Measurements from ENCODE around the gene LRCOL1. TPM values are rescaled to one million over a fixed set of nuclear protein-coding genes. Genes with fewer than 3 reads are reported as not detected.

The LRCOL1 gene
- total RNA-seq, 2 experiments from 2014 or later = not detected

DNA sequence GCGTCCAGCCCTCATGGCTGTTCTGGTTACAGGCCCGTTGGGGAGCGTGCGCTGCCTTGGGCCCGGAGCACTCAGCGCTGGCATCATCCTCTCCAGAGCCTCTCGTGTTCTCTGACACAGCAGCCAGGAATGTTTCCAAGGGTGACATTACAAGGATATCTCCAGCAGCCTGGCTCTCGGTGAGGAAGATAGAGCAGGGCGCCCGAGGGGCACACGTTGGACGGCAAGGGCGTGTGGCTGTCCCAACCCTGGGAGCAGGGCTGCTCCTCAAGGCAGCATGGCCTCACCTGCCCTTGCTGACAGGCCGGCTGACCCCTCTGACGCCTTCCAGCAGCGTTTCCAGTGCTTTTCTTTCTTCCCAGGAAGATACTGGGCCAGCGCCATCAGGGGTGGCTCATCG, 14.4 kb downstream of the LRCOL1 start:
- DNase-seq (no peak), ATAC-seq (ENCODE audit: low read depth) (no peak)
- no peak overlapping the region for H3K4me3 Mint-ChIP-seq
- H3K9me3 Mint-ChIP-seq = no peaks in the 10 kb centered on the region
- peaks cover 18% of the 10 kb centered on the region for H3K4me1 Mint-ChIP-seq
- POLR2A ChIA-PET = no interaction called here
- no peak overlapping the region for H3K27ac Mint-ChIP-seq
- peaks cover 37% of the 10 kb centered on the region for H3K27me3 Mint-ChIP-seq
- no peaks in the 10 kb centered on the region for H3K36me3 Mint-ChIP-seq

DNA sequence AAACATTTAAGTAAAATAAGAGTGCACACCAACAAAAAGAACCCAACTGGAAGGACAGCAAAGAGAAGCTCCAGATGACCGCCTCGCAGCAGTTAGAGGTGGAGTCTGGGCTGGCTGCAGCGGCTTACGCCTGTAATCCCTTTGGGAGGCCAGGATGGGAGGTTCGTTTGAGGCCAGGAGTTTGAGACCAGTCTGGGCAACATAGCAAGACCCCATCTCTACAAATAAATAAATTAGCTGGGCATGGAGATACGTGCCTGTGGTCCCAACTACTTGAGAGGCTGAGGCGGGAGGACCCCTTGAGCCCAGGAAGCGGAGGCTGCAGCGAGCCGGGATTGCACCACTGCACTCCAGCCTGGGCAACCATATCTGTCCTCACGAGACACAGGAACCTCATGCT, 15.2 kb downstream of the LRCOL1 start:
- no peaks in the 10 kb centered on the region for H3K36me3 Mint-ChIP-seq
- no peak overlapping the region for H3K4me3 Mint-ChIP-seq
- H3K4me1 Mint-ChIP-seq = peaks cover 13% of the 10 kb centered on the region
- DNase-seq (no peak), ATAC-seq (ENCODE audit: low read depth) (no peak)
- H3K27me3 Mint-ChIP-seq = peaks cover 29% of the 10 kb centered on the region
- no peaks in the 10 kb centered on the region for H3K9me3 Mint-ChIP-seq
- POLR2A ChIA-PET = no interaction called here
- no peak overlapping the region for H3K27ac Mint-ChIP-seq

DNA sequence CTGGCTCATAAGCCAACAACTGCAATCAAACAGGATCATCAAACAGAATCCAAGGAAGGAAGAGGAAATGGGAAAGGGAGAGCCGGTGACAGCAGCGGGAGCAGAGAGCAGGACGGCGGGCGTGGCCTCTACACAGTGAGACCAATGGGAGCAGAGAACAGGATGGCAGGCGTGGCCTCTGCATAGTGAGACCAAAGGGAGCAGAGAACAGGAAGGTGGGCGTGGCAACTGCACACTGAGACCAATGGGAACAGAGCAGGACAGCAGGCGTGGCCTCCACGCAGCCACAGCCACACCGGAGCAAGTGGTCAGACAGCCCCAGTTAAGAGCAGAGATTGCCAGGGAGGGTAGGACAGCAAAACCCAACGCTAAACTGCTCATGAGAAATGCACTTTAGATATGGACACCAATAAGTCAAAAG, 16.4 kb downstream of the LRCOL1 start:
- H3K9me3 Mint-ChIP-seq = no peaks in the 10 kb centered on the region
- DNase-seq = no peak
- H3K27ac Mint-ChIP-seq = no peak overlapping the region
- H3K4me3 Mint-ChIP-seq = no peak overlapping the region
- peaks cover 13% of the 10 kb centered on the region for H3K4me1 Mint-ChIP-seq
- ATAC-seq (ENCODE audit: low read depth) = peak; percentile 68
- no peaks in the 10 kb centered on the region for H3K36me3 Mint-ChIP-seq
- POLR2A ChIA-PET = no interaction called here
- H3K27me3 Mint-ChIP-seq = peaks cover 21% of the 10 kb centered on the region

- Mint-ChIP-seq H3K4me3 (no peak overlapping the region), H3K27ac (no peak overlapping the region), H3K9me3 (no peaks in the 10 kb centered on the region), H3K36me3 (no peaks in the 10 kb centered on the region), H3K27me3 (peaks cover 17% of the 10 kb centered on the region), H3K4me1 (peaks cover 9% of the 10 kb centered on the region)
- DNase-seq (no peak), ATAC-seq (ENCODE audit: low read depth) (no peak)
- POLR2A ChIA-PET = no interaction called here
Observed at GRCh38 chr12:132593521-132593920, 16.9 kb downstream of the LRCOL1 start.

GRCh38 chr12:132593071-132593470, 17.3 kb downstream of the LRCOL1 start:
- Mint-ChIP-seq H3K36me3 (no peaks in the 10 kb centered on the region), H3K4me1 (peaks cover 8% of the 10 kb centered on the region), H3K27ac (no peak overlapping the region), H3K9me3 (no peaks in the 10 kb centered on the region), H3K27me3 (peaks cover 16% of the 10 kb centered on the region), H3K4me3 (no peak overlapping the region)
- POLR2A ChIA-PET = no interaction called here
- no peak for ATAC-seq (ENCODE audit: low read depth)
- no peak for DNase-seq

- POLR2A ChIA-PET = no interaction called here
- peaks cover 12% of the 10 kb centered on the region for H3K27me3 Mint-ChIP-seq
- no peak for ATAC-seq (ENCODE audit: low read depth)
- no peaks in the 10 kb centered on the region for H3K9me3 Mint-ChIP-seq
- H3K36me3 Mint-ChIP-seq = no peaks in the 10 kb centered on the region
- H3K4me1 Mint-ChIP-seq = peaks cover 5% of the 10 kb centered on the region
- DNase-seq = no peak
- H3K27ac Mint-ChIP-seq = no peak overlapping the region
- no peak overlapping the region for H3K4me3 Mint-ChIP-seq
Observed at GRCh38 chr12:132592282-132592970, 18.0 kb downstream of the LRCOL1 start.

GRCh38 chr12:132591107-132591935, 19.1 kb downstream of the LRCOL1 start:
- DNase-seq = no peak
- no peak for ATAC-seq (ENCODE audit: low read depth)

GRCh38 chr12:132588821-132589669, 21.3 kb downstream of the LRCOL1 start:
- Mint-ChIP-seq H3K27ac (no peak overlapping the region), H3K9me3 (no peaks in the 10 kb centered on the region), H3K27me3 (peaks cover 4% of the 10 kb centered on the region), H3K4me1 (no peaks in the 10 kb centered on the region), H3K36me3 (no peaks in the 10 kb centered on the region), H3K4me3 (no peak overlapping the region)
- POLR2A ChIA-PET = no interaction called here
- DNase-seq = no peak
- ATAC-seq (ENCODE audit: low read depth) = no peak

More at GRCh38 chr12:132591107-132591935, 19.1 kb downstream of the LRCOL1 start:
- peaks cover 2% of the 10 kb centered on the region for H3K4me1 Mint-ChIP-seq
- H3K27me3 Mint-ChIP-seq = peaks cover 5% of the 10 kb centered on the region
- no peaks in the 10 kb centered on the region for H3K9me3 Mint-ChIP-seq
- no peak overlapping the region for H3K27ac Mint-ChIP-seq
- no peaks in the 10 kb centered on the region for H3K36me3 Mint-ChIP-seq
- POLR2A ChIA-PET = no interaction called here
- H3K4me3 Mint-ChIP-seq = no peak overlapping the region

DNA sequence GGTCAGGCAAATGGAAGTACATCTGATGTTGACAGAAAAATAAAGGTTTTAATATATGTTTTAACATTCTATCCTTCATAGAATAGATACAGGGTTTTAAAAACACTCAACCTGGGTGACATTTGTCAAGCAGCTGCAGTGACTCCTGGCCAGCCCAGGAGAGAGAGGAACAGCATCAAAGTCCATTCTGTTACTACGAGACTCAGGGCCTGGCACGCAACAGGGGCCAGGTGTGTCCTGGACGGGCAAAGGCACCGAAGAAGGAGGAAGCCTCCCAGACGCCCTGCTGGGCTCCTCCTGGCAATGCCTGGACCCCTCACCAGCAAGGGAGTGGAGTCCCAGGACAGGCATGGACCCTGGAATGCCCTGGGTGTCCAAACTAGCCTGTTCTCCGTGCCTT, 22.1 kb downstream of the LRCOL1 start:
- H3K27me3 Mint-ChIP-seq = peaks cover 2% of the 10 kb centered on the region
- POLR2A ChIA-PET = no interaction called here
- DNase-seq = no peak
- no peaks in the 10 kb centered on the region for H3K4me1 Mint-ChIP-seq
- no peaks in the 10 kb centered on the region for H3K36me3 Mint-ChIP-seq
- no peaks in the 10 kb centered on the region for H3K9me3 Mint-ChIP-seq
- no peak for ATAC-seq (ENCODE audit: low read depth)
- H3K4me3 Mint-ChIP-seq = no peak overlapping the region
- H3K27ac Mint-ChIP-seq = no peak overlapping the region

DNA sequence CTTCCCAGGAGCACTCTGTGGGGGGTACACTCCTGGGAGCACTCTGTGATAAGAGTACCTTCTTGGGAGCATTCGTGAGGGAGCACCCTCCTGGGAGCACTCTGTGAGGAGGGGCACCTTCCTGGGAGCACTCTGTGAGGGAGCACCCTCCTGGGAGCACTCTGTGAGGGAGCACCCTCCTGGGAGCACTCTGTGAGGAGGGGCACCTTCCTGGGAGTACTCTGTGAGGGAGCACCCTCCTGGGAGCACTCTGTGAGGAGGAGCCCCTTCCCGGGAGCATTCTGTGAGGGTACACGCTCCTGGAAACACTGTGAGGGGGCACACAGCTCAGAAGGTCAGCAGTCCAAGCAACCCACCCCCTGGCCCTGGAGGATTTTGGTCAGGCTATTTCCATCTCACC, 22.6 kb downstream of the LRCOL1 start:
- H3K4me1 Mint-ChIP-seq = no peaks in the 10 kb centered on the region
- ATAC-seq (ENCODE audit: low read depth) (no peak), DNase-seq (no peak)
- H3K27ac Mint-ChIP-seq = no peak overlapping the region
- no peaks in the 10 kb centered on the region for H3K9me3 Mint-ChIP-seq
- POLR2A ChIA-PET = no interaction called here
- H3K27me3 Mint-ChIP-seq = peaks cover 2% of the 10 kb centered on the region
- no peak overlapping the region for H3K4me3 Mint-ChIP-seq
- no peaks in the 10 kb centered on the region for H3K36me3 Mint-ChIP-seq

DNA sequence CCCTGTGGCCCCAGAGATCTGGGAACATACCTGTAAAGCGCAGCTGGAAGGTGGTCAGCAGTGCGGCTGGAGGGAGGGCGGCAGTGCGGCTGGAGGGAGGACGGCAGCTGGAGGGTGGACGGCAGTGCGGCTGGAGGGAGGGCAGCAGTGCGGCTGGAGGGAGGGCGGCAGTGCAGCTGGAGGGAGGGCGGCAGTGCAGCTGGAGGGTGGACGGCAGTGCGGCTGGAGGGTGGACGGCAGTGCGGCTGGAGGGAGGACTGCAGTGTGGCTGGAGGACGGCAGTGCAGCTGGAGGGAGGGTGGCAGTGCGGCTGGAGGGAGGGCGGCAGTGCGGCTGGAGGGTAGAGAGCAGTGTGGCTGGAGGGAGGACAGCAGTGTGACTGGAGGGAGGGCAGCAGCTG, 23.5 kb downstream of the LRCOL1 start:
- Mint-ChIP-seq H3K27ac (no peak overlapping the region), H3K9me3 (no peaks in the 10 kb centered on the region), H3K4me1 (no peaks in the 10 kb centered on the region), H3K36me3 (no peaks in the 10 kb centered on the region), H3K27me3 (peaks cover 2% of the 10 kb centered on the region), H3K4me3 (no peak overlapping the region)
- no peak for ATAC-seq (ENCODE audit: low read depth)
- POLR2A ChIA-PET = no interaction called here
- no peak for DNase-seq

DNA sequence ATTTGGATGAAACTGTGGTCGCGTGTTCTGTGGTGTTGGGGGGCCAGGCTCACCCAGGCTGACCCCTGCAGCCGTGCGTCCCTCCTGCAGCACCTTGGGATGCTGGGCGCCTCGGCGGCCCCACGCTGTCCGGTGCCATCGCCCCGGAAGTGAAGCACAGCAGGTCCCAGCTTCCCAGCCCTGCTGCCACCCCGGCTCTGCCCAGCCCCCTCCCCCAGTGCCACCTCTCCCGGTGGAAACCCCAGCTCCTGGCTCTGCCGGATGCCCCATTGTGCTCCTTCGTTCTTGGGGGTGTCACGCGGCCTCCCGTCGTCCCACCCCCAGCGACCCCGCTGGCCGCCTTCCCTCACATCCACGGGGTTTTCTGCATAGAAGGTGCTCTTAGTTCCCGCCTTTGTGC, 25.2 kb downstream of the LRCOL1 start:
- POLR2A ChIA-PET = no interaction called here
- Mint-ChIP-seq H3K9me3 (no peaks in the 10 kb centered on the region), H3K4me1 (no peaks in the 10 kb centered on the region), H3K27me3 (peaks cover 2% of the 10 kb centered on the region), H3K36me3 (no peaks in the 10 kb centered on the region), H3K4me3 (no peak overlapping the region), H3K27ac (no peak overlapping the region)
- ATAC-seq (ENCODE audit: low read depth) = no peak
- no peak for DNase-seq

DNA sequence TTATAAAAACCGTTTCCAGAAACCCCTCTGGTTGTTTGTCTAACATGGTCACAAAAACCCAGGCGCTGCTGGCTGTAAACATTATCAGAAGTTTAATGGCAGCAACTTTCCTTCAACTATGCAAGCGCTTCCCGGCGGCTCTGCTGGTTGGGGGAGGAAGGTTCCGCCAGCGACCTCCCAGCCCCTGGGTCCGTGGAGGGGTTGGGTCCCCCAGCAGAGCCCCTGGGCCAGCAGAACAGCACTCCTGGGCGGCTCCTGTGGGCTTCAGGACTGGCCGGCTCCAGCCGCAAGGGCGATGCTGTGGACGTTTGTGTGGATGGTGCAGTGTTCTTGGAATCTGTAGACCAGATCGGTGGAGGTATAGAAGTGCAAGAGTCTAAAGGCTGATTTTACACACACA, 26.0 kb downstream of the LRCOL1 start:
- POLR2A ChIA-PET = no interaction called here
- no peaks in the 10 kb centered on the region for H3K36me3 Mint-ChIP-seq
- no peak overlapping the region for H3K27ac Mint-ChIP-seq
- ATAC-seq (ENCODE audit: low read depth) (no peak), DNase-seq (no peak)
- no peaks in the 10 kb centered on the region for H3K4me1 Mint-ChIP-seq
- no peaks in the 10 kb centered on the region for H3K9me3 Mint-ChIP-seq
- H3K4me3 Mint-ChIP-seq = no peak overlapping the region
- H3K27me3 Mint-ChIP-seq = peaks cover 2% of the 10 kb centered on the region
